Stimulated activated CD4-positive, alpha-beta T cell treated with anti-CD3 and anti-CD28 coated beads, Interleukin-12 subunit alpha, Interleukin-12 subunit beta, amount 100 ng/mL, for 24 hours (primary cell): Measurements from ENCODE around the gene RBCK1.
"Not testable (repeated sequence)": the region's sequence is repeated elsewhere in the genome, so short reads cannot be mapped to it uniquely, and the experiment has no call there.

ENCODE experiments used
- DNase-seq, 2 experiments: peaks; one replicate each; pipeline ENCODE4 v3.0.0-alpha.2; 2020; ENCODE audit warnings: low read depth in 2 of 2

RBCK1 gene

GRCh38 chr20:407953-408842 lies at the start of gene RBCK1:
TSS of gene RBCK1 (plus strand) at chr20:408299. CDS start at chr20:408758, 459 bp downstream.
- peak; percentile 76 to 81 for DNase-seq

GRCh38 chr20:358891-359555 lies 49.1 kb upstream of the RBCK1 start:
- no peak for DNase-seq

- DNase-seq = no peak
Observed at GRCh38 chr20:361561-361960, 46.5 kb upstream of the RBCK1 start.

GRCh38 chr20:362271-363254 lies 45.5 kb upstream of the RBCK1 start:
- DNase-seq = peak in 1 of 2 experiments; percentile 50

GRCh38 chr20:363319-364078 lies 44.6 kb upstream of the RBCK1 start:
- no peak for DNase-seq

- no peak for DNase-seq
Observed at GRCh38 chr20:364905-365794, 42.9 kb upstream of the RBCK1 start.

- DNase-seq = no peak
Observed at GRCh38 chr20:366041-366718, 41.9 kb upstream of the RBCK1 start.

- DNase-seq = no peak
Observed at GRCh38 chr20:366719-367485, 41.2 kb upstream of the RBCK1 start.

- no peak for DNase-seq
Observed at GRCh38 chr20:367486-367887, 40.6 kb upstream of the RBCK1 start.

- DNase-seq = no peak
Observed at GRCh38 chr20:368915-369314, 39.2 kb upstream of the RBCK1 start.

GRCh38 chr20:370151-370600 lies 37.9 kb upstream of the RBCK1 start:
- no peak for DNase-seq

GRCh38 chr20:370977-371754 lies 36.9 kb upstream of the RBCK1 start:
- no peak for DNase-seq

GRCh38 chr20:371755-372542 lies 36.1 kb upstream of the RBCK1 start:
- no peak for DNase-seq

GRCh38 chr20:372543-373082 lies 35.5 kb upstream of the RBCK1 start:
- DNase-seq = not testable (repeated sequence)

- no peak for DNase-seq
Observed at GRCh38 chr20:373171-373890, 34.8 kb upstream of the RBCK1 start.

GRCh38 chr20:375265-375889 lies 32.7 kb upstream of the RBCK1 start:
- no peak for DNase-seq
